SK-N-SH (cell line): ENCODE results near the gene SMYD3.

ENCODE experiments used
- CTCF ChIP-seq: fragments of 200-600 bp; sonication (generic); IDR thresholded peaks from 2 replicates; pipeline ENCODE4 v1.6.1; 2017; ENCODE audit warnings: antibody characterized with exemption, mild to moderate bottlenecking, moderate library complexity
- ELF1 ChIP-seq: IDR thresholded peaks from 2 replicates; pipeline ENCODE4 v1.4.0; 2012
- MAX ChIP-seq: IDR thresholded peaks from 2 replicates; pipeline ENCODE4 v1.4.0; 2012; ENCODE audit warnings: low read depth
- REST ChIP-seq: IDR thresholded peaks from 2 replicates; pipeline ENCODE4 v1.6.1; 2012; ENCODE audit warnings: mild to moderate bottlenecking, low read depth, low read length, moderate library complexity
- RFX5 ChIP-seq: IDR thresholded peaks from 2 replicates; pipeline ENCODE4 v1.6.1; 2012; ENCODE audit warnings: mild to moderate bottlenecking, improper control_type of control experiment, low read length
- RXRA ChIP-seq: IDR thresholded peaks from 2 replicates; pipeline ENCODE4 v1.4.0; 2012; ENCODE audit warnings: low read depth, mild to moderate bottlenecking, borderline replicate concordance
- SMC3 ChIP-seq: IDR thresholded peaks from 2 replicates; pipeline ENCODE4 v1.6.1; 2012; ENCODE audit warnings: low read depth, low read length, improper control_type of control experiment
- TAF1 ChIP-seq: IDR thresholded peaks from 2 replicates; pipeline ENCODE4 v1.6.1; 2012; ENCODE audit warnings: low read depth, mild to moderate bottlenecking, low read length, moderate library complexity, borderline replicate concordance

DNA sequence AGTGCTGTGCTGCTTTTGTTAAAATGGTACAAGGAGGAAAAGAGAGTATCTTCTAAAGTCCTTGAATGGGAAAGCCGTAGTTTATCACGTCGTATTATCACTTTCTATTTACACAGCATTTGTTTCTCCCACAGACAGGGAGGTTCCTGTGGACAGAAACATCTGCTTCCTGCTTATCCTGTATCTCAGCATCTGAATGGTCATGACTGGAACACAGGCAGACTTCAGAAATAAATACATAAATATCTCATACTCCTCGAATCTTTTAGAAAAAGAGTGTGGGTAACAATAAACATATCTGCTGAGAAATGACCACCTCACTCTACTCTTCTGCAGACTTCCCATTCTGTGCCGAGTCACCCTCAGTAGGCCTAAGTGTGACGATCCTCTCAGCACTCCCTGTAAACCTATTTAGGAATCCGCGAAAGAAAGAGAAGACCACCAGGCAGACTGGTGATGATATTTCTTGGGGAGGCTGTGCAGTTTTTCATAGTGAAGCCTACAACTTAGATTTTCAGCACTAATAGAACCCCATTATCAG lies 393.5 kb downstream of the SMYD3 start:
- TF ChIP-seq CTCF (no peak), RFX5 (no peak), TAF1 (no peak), RXRA (no peak), SMC3 (no peak), MAX (no peak), REST (no peak), ELF1 (no peak)
